IMR-90 (cell line): ENCODE results near the gene GFY. TPM values are rescaled to one million over a fixed set of nuclear protein-coding genes. Genes with fewer than 3 reads are reported as not detected.
A peak's percentile ranks its signal among the peaks of the same experiment; 100 is the strongest.

Experiments used
- ATAC-seq: fragments of 200-7000 bp; cut with Tn5 transposase; 2 replicates; pipeline ENCODE4 v1.9.1; 2020; ENCODE audit warnings: low read depth, mild to moderate bottlenecking, moderate library complexity
- BruUV-seq: library from RNA; stranded (reverse); fragments of 400-500 nt; replicated peaks from 2 replicates; lab custom pipeline; 2021; lab: Mats Ljungman, UMichigan
- CTCF ChIA-PET: fragments of 300-600 bp; formaldehyde crosslinking; extraction: SDS; loops from one replicate; lab custom pipeline; 2021; ENCODE audit warnings: antibody characterized with exemption; lab: Yijun Ruan, JAX
- POLR2A ChIA-PET: fragments of 300-600 bp; sonication (Branson Sonifier 250); formaldehyde crosslinking; loops from one replicate; lab custom pipeline; 2022; ENCODE audit warnings: antibody characterized with exemption; ENCODE audit not compliant: unreplicated experiment; lab: Charles Lee
- DNase-seq: peaks from one replicate; pipeline ENCODE4 v3.0.0; 2013
- H2AFZ ChIP-seq: replicated peaks from 2 replicates; pipeline ENCODE3; 2013; ENCODE audit warnings: low read length, mild to moderate bottlenecking; ENCODE audit not compliant: poor library complexity
- H2AK5ac ChIP-seq: 2 replicates; pipeline ENCODE4 v1.6.1; 2013; ENCODE audit warnings: low read depth, low read length, inconsistent platforms
- H2AK9ac ChIP-seq: replicated peaks from 2 replicates; pipeline ENCODE3; 2013; ENCODE audit warnings: mild to moderate bottlenecking, low read depth, low read length, moderate library complexity; ENCODE audit not compliant: poor library complexity
- H2BK120ac ChIP-seq: 2 replicates; pipeline ENCODE4 v1.6.1; 2013; ENCODE audit warnings: low read depth, low read length, inconsistent platforms
- H2BK15ac ChIP-seq: 3 replicates; pipeline ENCODE4 v1.6.1; 2013; ENCODE audit warnings: low read depth, low read length, inconsistent platforms
- H2BK20ac ChIP-seq: 2 replicates; pipeline ENCODE4 v1.6.1; 2013; ENCODE audit warnings: low read depth, mild to moderate bottlenecking, inconsistent platforms, low read length, moderate library complexity
- H2BK5ac ChIP-seq: 2 replicates; pipeline ENCODE4 v1.6.1; 2013; ENCODE audit warnings: mild to moderate bottlenecking, low read depth, low read length, inconsistent platforms; ENCODE audit not compliant: poor library complexity, severe bottlenecking
- H3K14ac ChIP-seq: replicated peaks from 2 replicates; pipeline ENCODE4 v1.6.1; 2013; ENCODE audit warnings: low read depth, low read length, inconsistent platforms
- H3K18ac ChIP-seq: 2 replicates; pipeline ENCODE4 v1.6.1; 2013; ENCODE audit warnings: low read depth, low read length, control low read depth
- H3K23ac ChIP-seq: 2 replicates; pipeline ENCODE4 v1.6.1; 2013; ENCODE audit warnings: low read depth, low read length, inconsistent platforms
- H3K27ac ChIP-seq: 2 replicates; pipeline ENCODE4 v1.5.1; 2013; ENCODE audit warnings: mild to moderate bottlenecking, control low read depth, low read length; ENCODE audit not compliant: insufficient read depth
- H3K27me3 ChIP-seq: 2 replicates; pipeline ENCODE4 v1.6.1; 2013; ENCODE audit warnings: low read length; ENCODE audit not compliant: control insufficient read depth, insufficient read depth
- H3K36me3 ChIP-seq: 2 replicates; pipeline ENCODE4 v1.6.1; 2013; ENCODE audit warnings: low read length, mixed read lengths; ENCODE audit not compliant: control insufficient read depth, insufficient read depth
- H3K4ac ChIP-seq: 2 replicates; pipeline ENCODE4 v1.6.1; 2013; ENCODE audit warnings: low read depth, low read length, inconsistent platforms
- H3K4me1 ChIP-seq: 2 replicates; pipeline ENCODE4 v1.6.1; 2013; ENCODE audit warnings: low read length, mixed read lengths; ENCODE audit not compliant: control insufficient read depth, insufficient read depth
- H3K4me2 ChIP-seq: 2 replicates; pipeline ENCODE4 v1.6.1; 2013; ENCODE audit warnings: low read depth, mild to moderate bottlenecking, control low read depth, low read length, moderate library complexity
- H3K4me3 ChIP-seq: 2 replicates; pipeline ENCODE4 v1.5.1; 2013; ENCODE audit warnings: low read depth, mild to moderate bottlenecking, control low read depth, low read length, moderate library complexity; ENCODE audit not compliant: insufficient read depth
- H3K56ac ChIP-seq: 2 replicates; pipeline ENCODE4 v1.6.1; 2013; ENCODE audit warnings: low read length, inconsistent platforms; ENCODE audit not compliant: insufficient read depth; ENCODE audit errors: extremely low read depth
- H3K79me1 ChIP-seq, 2 experiments: 2 replicates each; pipeline ENCODE4 v1.6.1; 2013; ENCODE audit warnings: low read length in 2 of 2, inconsistent platforms in 1 of 2, low read depth in 1 of 2
- H3K9ac ChIP-seq: 2 replicates; pipeline ENCODE4 v1.6.1; 2013; ENCODE audit warnings: low read depth, low read length, control low read depth
- H3K9me1 ChIP-seq: 2 replicates; pipeline ENCODE4 v1.6.1; 2013; ENCODE audit warnings: low read length, inconsistent platforms; ENCODE audit not compliant: insufficient read depth
- H3K9me3 ChIP-seq: 2 replicates; pipeline ENCODE4 v1.6.1; 2013; ENCODE audit warnings: low read length; ENCODE audit not compliant: control insufficient read depth, insufficient read depth
- H4K20me1 ChIP-seq: 2 replicates; pipeline ENCODE4 v1.6.1; 2013; ENCODE audit warnings: low read length, inconsistent platforms; ENCODE audit not compliant: insufficient read depth
- H4K5ac ChIP-seq: 2 replicates; pipeline ENCODE4 v1.6.1; 2013; ENCODE audit warnings: mild to moderate bottlenecking, low read depth, low read length, control low read depth
- H4K8ac ChIP-seq, 2 experiments: 2 replicates each; pipeline ENCODE4 v1.6.1; 2013; ENCODE audit warnings: low read depth in 2 of 2, low read length in 2 of 2, control low read depth in 1 of 2, inconsistent platforms in 1 of 2
- H4K91ac ChIP-seq: 2 replicates; pipeline ENCODE4 v1.6.1; 2013; ENCODE audit warnings: low read depth, low read length, inconsistent platforms; ENCODE audit not compliant: insufficient read depth
- BHLHE40 ChIP-seq: fragments of 150-350 bp; IDR thresholded peaks from 2 replicates; pipeline ENCODE4 v1.6.1; 2016; ENCODE audit warnings: mild to moderate bottlenecking, low read depth, low read length
- CEBPB ChIP-seq: IDR thresholded peaks from 2 replicates; pipeline ENCODE4 v1.6.1; 2012; ENCODE audit warnings: low read depth, low read length, improper control_type of control experiment
- CHD1 ChIP-seq: IDR thresholded peaks from 2 replicates; pipeline ENCODE4 v1.6.1; 2012; ENCODE audit warnings: low read depth, low read length, improper control_type of control experiment
- CTCF ChIP-seq: conservative IDR thresholded peaks from 2 replicates; pipeline ENCODE4 v1.5.1; 2012; ENCODE audit warnings: mild to moderate bottlenecking, low read depth, low read length, improper control_type of control experiment
- FOS ChIP-seq: fragments of 150-350 bp; IDR thresholded peaks from 2 replicates; pipeline ENCODE4 v1.6.1; 2016; ENCODE audit warnings: low read depth, low read length
- MAFK ChIP-seq: IDR thresholded peaks from 2 replicates; pipeline ENCODE4 v1.6.1; 2012; ENCODE audit warnings: low read depth, low read length, improper control_type of control experiment
- MAZ ChIP-seq: IDR thresholded peaks from 2 replicates; pipeline ENCODE4 v1.6.1; 2012; ENCODE audit warnings: low read depth, mild to moderate bottlenecking, low read length, improper control_type of control experiment, moderate library complexity, borderline replicate concordance
- MXI1 ChIP-seq: IDR thresholded peaks from 2 replicates; pipeline ENCODE4 v1.6.1; 2012; ENCODE audit warnings: low read depth, mild to moderate bottlenecking, low read length, moderate library complexity, borderline replicate concordance
- NFE2L2 ChIP-seq: fragments of 150-350 bp; IDR thresholded peaks from 2 replicates; pipeline ENCODE4 v1.6.1; 2016; ENCODE audit warnings: low read depth, mild to moderate bottlenecking, low read length
- POLR2A ChIP-seq: IDR thresholded peaks from 2 replicates; pipeline ENCODE4 v1.6.1; 2012; ENCODE audit warnings: mild to moderate bottlenecking, low read depth, low read length
- RAD21 ChIP-seq: IDR thresholded peaks from 2 replicates; pipeline ENCODE4 v1.6.1; 2012; ENCODE audit warnings: low read length, improper control_type of control experiment
- RCOR1 ChIP-seq: IDR thresholded peaks from 2 replicates; pipeline ENCODE4 v1.6.1; 2012; ENCODE audit warnings: mild to moderate bottlenecking, low read length, improper control_type of control experiment; ENCODE audit not compliant: insufficient replicate concordance
- RFX5 ChIP-seq: IDR thresholded peaks from 2 replicates; pipeline ENCODE4 v1.8.0; 2012; ENCODE audit warnings: low read depth, mild to moderate bottlenecking, low read length, moderate library complexity
- SMC3 ChIP-seq: fragments of 150-350 bp; IDR thresholded peaks from 2 replicates; pipeline ENCODE4 v1.6.1; 2016; ENCODE audit warnings: low read depth, mild to moderate bottlenecking, antibody characterized with exemption, low read length, moderate library complexity
- USF2 ChIP-seq: fragments of 150-350 bp; IDR thresholded peaks from 2 replicates; pipeline ENCODE4 v1.6.1; 2017; ENCODE audit warnings: mild to moderate bottlenecking, antibody characterized with exemption, low read length, low read depth
- WGBS, 2 experiments: methylation state at CpG; one replicate each; pipeline versions ENCODE4 v1.1.5 to v1.1.7; 2013; ENCODE audit warnings: missing lambda C conversion rate in 2 of 2; ENCODE audit not compliant: insufficient read length in 1 of 2; ENCODE audit errors: extremely low coverage in 2 of 2; 5-methylcytosine and 5-hydroxymethylcytosine counted together
- dilution Hi-C: fragments of 300-500 bp; cut with HindIII; formaldehyde crosslinking; loops from one replicate; pipeline ENCODE4 v1.14.3; 2018; ENCODE audit warnings: low sequenced_read_pairs; ENCODE audit not compliant: unreplicated experiment
- in situ Hi-C: fragments of 300-500 bp; cut with MboI; formaldehyde crosslinking; loops from 3 replicates; pipeline ENCODE4 v1.14.3; 2019; ENCODE audit warnings: low sequenced_read_pairs, inconsistent platforms, mixed read lengths
- intact Hi-C: fragments of 100-400 bp; cut with micrococcal nuclease; formaldehyde crosslinking; loops from 2 replicates; pipeline ENCODE4 v1.10.0; 2022
- polyA plus RNA-seq, 3 experiments: library from polyadenylated mRNA; depleted of rRNA; stranded (reverse); fragments of >200 nt; gene quantifications; 2 replicates each; pipeline ENCODE4 v1.2.3, GENCODE V29; 2012; ENCODE audit warnings: low replicate concordance in 1 of 3
- total RNA-seq: library from RNA; depleted of rRNA; stranded (reverse); fragments of >200 nt; gene quantifications from 2 replicates; pipeline ENCODE4 v1.2.3, GENCODE V29; 2012
- TF ChIP-seq, protein P1 (sequence below): fragments of 150-350 bp; IDR thresholded peaks from 2 replicates; pipeline ENCODE4 v1.6.1; 2016; ENCODE audit warnings: low read depth, mild to moderate bottlenecking, low read length, moderate library complexity, borderline replicate concordance

Gene GFY
- total and polyA plus RNA-seq, 2 of the 4 experiments (the other 2 are of a cell fraction), result not detected

GRCh38 chr19:49423985-49424303, 1.2 kb upstream of the GFY start:
- H3K4me1 ChIP-seq, result peaks cover 2% of the 10 kb centered on the region; the same call in 1 of the 2 replicates
- BruUV-seq, result no TSS peak
- no peaks in the 10 kb centered on the region for H3K79me1 ChIP-seq
- no peak overlapping the region for H3K14ac ChIP-seq
- H3K9ac ChIP-seq, result no peak overlapping the region
- DNase-seq, result no peak
- H2BK20ac ChIP-seq, result no peak overlapping the region
- no peak overlapping the region for H4K91ac ChIP-seq
- ATAC-seq, result no peak
- no peak overlapping the region for H2AK5ac ChIP-seq
- no peaks in the 10 kb centered on the region for H4K20me1 ChIP-seq
- no peak overlapping the region for H3K23ac ChIP-seq
- H2BK5ac ChIP-seq, result no peak overlapping the region
- intact Hi-C loops (no loop called here), in situ Hi-C loops (no loop called here), dilution Hi-C loops (no loop called here)
- no peak overlapping the region for H3K4me2 ChIP-seq
- ChIA-PET CTCF (interaction anchor here (0.5 kb wide), 1 partner anchor 164 kb away, joined by 3 read pairs; no protein-coding TSS in a partner anchor), POLR2A (no interaction called here)
- H4K5ac ChIP-seq, result no peak overlapping the region
- H3K27ac ChIP-seq, result no peak overlapping the region
- peaks cover 2% of the 10 kb centered on the region; the same call in 1 of the 2 replicates for H3K9me3 ChIP-seq
- H3K9me1 ChIP-seq, result no peaks in the 10 kb centered on the region
- no peak overlapping the region for H2AK9ac ChIP-seq
- no peak overlapping the region for H3K4ac ChIP-seq
- no peak overlapping the region for H2BK15ac ChIP-seq
- H2BK120ac ChIP-seq, result no peak overlapping the region
- TF ChIP-seq CHD1 (no peak), FOS (no peak), MXI1 (no peak), MAZ (no peak), SMC3 (no peak), CEBPB (no peak), RCOR1 (no peak), RFX5 (no peak), CTCF (no peak), RAD21 (no peak), NFE2L2 (no peak), MAFK (no peak), BHLHE40 (no peak), USF2 (no peak), POLR2A (no peak)
- TF ChIP-seq, protein P1, sequence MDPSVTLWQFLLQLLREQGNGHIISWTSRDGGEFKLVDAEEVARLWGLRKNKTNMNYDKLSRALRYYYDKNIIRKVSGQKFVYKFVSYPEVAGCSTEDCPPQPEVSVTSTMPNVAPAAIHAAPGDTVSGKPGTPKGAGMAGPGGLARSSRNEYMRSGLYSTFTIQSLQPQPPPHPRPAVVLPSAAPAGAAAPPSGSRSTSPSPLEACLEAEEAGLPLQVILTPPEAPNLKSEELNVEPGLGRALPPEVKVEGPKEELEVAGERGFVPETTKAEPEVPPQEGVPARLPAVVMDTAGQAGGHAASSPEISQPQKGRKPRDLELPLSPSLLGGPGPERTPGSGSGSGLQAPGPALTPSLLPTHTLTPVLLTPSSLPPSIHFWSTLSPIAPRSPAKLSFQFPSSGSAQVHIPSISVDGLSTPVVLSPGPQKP, result no peak
- H3K56ac ChIP-seq, result no peak overlapping the region
- no peak overlapping the region for H3K18ac ChIP-seq
- H3K27me3 ChIP-seq, result peaks cover 94% of the 10 kb centered on the region
- H4K8ac ChIP-seq, result no peak overlapping the region
- 7% methylated on average over 3 of the region's 3 CpGs; no CpG with 5 or more reads in 1 of the 2 experiments for WGBS, 2 experiments
- H3K36me3 ChIP-seq, result no peaks in the 10 kb centered on the region
- H3K4me3 ChIP-seq, result no peak overlapping the region
- peak overlapping the region; percentile 49 for H2AFZ ChIP-seq
